ENCODE results near the gene RASA4.
"Not testable (repeated sequence)": the region's sequence is repeated elsewhere in the genome, so short reads cannot be mapped to it uniquely, and the experiment has no call there.

RASA4 gene

GRCh38 chr7:102542083-102542482 is 74.5 kb downstream of the RASA4 start:
- not testable (repeated sequence) for DNase-seq

DNA sequence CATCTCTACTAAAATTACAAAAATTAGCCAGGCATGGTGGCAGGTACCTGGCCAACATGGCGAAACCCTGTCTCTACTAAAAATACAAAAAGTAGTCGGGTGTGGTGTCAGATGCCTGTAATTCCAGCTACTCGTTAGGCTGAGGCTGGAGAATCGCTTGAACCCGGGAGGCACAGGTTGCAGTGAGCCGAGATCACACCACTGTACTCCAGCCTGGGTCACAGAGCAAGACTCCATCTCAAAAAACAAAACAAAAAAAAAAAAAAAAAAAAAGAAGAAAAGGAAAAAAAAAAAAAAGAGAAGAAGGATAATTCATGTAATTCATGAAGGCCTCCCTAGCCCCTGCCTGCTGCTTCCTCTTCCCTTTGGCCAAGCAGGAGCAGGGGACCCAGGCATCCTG is 76.0 kb downstream of the RASA4 start:
- DNase-seq, result not testable (repeated sequence)

GRCh38 chr7:102535062-102535615 is 81.4 kb downstream of the RASA4 start:
- not testable (repeated sequence) for DNase-seq

- not testable (repeated sequence) for DNase-seq
Observed at GRCh38 chr7:102532127-102532526, 84.4 kb downstream of the RASA4 start.

DNA sequence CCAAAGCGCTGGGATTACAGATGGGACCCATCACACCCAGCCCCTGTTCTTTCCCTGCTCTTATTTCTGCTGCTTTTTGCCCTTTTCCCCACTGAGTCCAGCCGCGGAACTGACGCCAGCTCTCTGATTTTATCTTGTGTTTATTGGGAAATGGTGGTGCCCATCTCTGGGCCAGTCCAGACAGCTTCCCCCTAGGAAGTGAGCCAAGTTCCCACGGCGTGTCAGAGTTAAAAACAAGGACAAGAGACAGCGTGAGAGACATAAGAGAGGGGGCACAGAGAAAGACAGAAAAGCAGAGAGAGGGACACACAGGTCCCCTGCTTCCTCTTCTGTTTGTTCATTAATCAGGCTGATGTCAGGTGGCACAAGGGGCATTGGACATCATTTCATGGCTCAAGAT is 85.0 kb downstream of the RASA4 start:
- DNase-seq, result not testable (repeated sequence)

DNA sequence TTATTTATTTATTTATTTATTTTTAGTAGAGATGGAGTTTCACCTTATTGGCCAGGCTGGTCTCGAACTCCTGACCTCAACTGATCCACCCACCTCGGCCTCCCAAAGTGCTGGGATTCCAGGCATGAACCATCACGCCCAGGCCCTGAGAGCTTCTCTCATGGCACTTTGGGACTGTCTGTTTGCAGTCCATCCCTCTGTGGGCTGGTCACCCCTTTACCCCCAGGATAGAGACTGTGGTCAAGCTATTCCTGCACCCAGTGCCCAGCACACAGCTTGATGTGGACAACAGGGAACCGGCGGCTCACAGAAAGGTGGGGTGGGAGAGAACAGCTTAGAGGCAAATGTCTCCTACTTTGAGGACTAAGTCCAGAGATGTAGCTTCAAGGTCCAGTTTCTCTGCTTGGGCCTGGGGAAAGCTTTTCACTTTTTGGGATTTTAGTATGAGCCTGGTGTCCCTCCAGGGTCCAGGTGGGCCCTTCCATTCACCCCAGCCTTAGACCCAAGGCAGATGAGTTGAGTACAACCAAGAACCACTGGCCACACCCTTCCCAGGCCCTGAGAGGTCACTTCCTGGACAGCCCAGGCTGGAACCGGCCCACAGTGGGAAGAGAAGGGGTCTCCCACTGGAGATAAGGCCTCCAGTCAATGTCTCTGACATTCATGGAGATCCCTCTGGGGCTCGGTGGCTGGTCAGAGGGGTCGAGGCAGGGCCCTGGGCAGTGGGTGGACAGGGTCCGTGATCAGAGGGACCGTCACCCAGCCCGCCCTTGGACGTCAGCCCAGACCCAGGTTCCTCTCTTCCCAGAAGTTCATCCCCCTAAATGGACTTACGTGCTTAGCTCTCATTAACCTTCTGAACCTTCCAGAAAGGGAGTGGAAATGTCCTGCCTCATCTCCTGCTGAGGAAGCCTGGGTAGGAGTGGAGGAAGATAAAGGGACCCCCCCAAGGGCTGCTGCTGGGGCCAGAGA is 88.4 kb downstream of the RASA4 start:
- DNase-seq, result not testable (repeated sequence)

DNA sequence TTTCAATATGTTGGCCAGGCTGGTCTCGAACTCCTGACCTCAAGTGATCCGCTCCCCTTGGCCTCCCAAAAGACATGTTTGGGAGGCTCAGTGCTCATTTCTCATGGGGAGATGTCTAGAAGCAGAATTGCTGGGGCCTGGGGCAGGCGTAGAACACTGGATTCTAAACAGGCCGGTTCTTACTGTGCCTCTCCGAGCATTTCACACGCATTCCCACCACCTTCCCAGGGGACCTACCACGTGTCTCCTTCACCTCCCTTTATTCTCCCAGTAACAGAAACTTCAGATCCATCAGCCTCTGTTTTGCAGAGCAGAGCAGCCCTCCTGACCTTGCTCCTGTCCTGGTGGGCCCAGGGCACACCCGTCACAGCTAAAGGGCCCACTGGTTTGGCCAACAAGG is 89.4 kb downstream of the RASA4 start:
- not testable (repeated sequence) for DNase-seq

DNA sequence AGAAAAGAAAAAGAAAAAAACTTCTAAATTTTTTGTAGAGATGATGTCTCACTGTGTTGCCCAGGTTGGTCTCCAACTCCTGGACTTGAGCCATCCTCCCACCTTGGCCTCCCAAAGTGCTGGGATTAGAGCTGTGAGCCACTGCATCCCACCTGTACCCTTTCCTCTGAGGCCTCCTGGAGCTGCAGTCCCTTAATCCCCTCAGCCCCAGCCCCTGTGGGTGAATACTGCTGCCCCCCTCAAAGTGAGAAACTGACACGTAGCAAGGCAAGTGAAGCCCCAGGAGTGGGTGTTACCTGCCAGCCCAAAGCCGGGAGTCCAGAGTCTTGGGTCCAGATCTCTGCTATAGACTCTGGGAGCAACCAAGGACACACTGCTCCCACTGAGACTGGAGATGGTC is 91.8 kb downstream of the RASA4 start:
- not testable (repeated sequence) for DNase-seq

Data from stimulated activated CD4-positive, alpha-beta T cell treated with anti-CD3 and anti-CD28 coated beads, Interleukin-2, amount 100 ng/mL, for 24 hours (primary cell).